Left lung (tissue), 10 donors: Measurements from ENCODE around the gene SYNDIG1. TPM values are rescaled to one million over a fixed set of nuclear protein-coding genes. Genes with fewer than 3 reads are reported as not detected.

Experiments
- ATAC-seq: fragments of 200-7000 bp; cut with Tn5 transposase; one replicate; pipeline ENCODE4 v1.9.1; 2020; ENCODE audit warnings: moderate library complexity
- DNase-seq, 4 donors: peaks; one replicate each; pipeline ENCODE4 v3.0.0-alpha.2; 2013 to 2020
- H3K27ac ChIP-seq, 2 donors: fragments of 200-600 bp; sonication (generic) in 1 of 2; one replicate each; pipeline versions ENCODE4 v1.5.0 to v1.8.0; 2020 to 2021
- H3K27me3 ChIP-seq, 2 donors: fragments of 200-600 bp; sonication (generic) in 1 of 2; one replicate each; pipeline versions ENCODE4 v1.5.0 to v1.8.0; 2020 to 2021
- H3K36me3 ChIP-seq, 2 donors: fragments of 200-600 bp; sonication (generic) in 1 of 2; one replicate each; pipeline versions ENCODE4 v1.5.0 to v1.8.0; 2020 to 2021
- H3K4me1 ChIP-seq, 2 donors: fragments of 200-600 bp; one replicate each; pipeline ENCODE4 v1.8.0; 2021
- H3K4me3 ChIP-seq, 2 donors: fragments of 200-600 bp; sonication (generic) in 1 of 2; one replicate each; pipeline versions ENCODE4 v1.5.0 to v1.8.0; 2020 to 2021; ENCODE audit warnings: mild to moderate bottlenecking in 1 of 2
- H3K9me3 ChIP-seq, 2 donors: fragments of 200-600 bp; sonication (generic) in 1 of 2; one replicate each; pipeline versions ENCODE4 v1.5.0 to v1.8.0; 2020 to 2021
- intact Hi-C, 2 donors: fragments of 100-400 bp; cut with DNase I; formaldehyde crosslinking; loops; one replicate each; pipeline versions ENCODE4 v1.11.2 to v1.14.2; 2022
- polyA plus RNA-seq, 6 donors: library from polyadenylated mRNA; unstranded; fragments of 120-200 nt; gene quantifications; one replicate each; pipeline ENCODE4 v1.2.1, GENCODE V29; 2013; ENCODE audit not compliant: insufficient read length in 6 of 6
- total RNA-seq, 2 donors: library from RNA; stranded (reverse); fragmentation: NEBNext Ultra II Directional; extraction: Animal tissue kit (Norgen Biotek cat#: 25700); gene quantifications; one replicate each; pipeline ENCODE4 v1.2.1, GENCODE V29; 2021
- TF ChIP-seq, protein P1 (sequence below), 2 donors: fragments of 200-600 bp; sonication (generic) in 1 of 2; IDR thresholded peaks; one replicate each; pipeline versions ENCODE4 v1.5.0 to v1.8.0; 2021; ENCODE audit warnings: antibody characterized with exemption in 2 of 2
- donor health status: DM: no; HTN: yes; CAD: no.
- donor health status: DM: no; HTN: no; CAD: no.

SYNDIG1 gene
- total and polyA plus RNA-seq, 8 donors = 1.3 to 7.8 (median 5.4) TPM

DNA sequence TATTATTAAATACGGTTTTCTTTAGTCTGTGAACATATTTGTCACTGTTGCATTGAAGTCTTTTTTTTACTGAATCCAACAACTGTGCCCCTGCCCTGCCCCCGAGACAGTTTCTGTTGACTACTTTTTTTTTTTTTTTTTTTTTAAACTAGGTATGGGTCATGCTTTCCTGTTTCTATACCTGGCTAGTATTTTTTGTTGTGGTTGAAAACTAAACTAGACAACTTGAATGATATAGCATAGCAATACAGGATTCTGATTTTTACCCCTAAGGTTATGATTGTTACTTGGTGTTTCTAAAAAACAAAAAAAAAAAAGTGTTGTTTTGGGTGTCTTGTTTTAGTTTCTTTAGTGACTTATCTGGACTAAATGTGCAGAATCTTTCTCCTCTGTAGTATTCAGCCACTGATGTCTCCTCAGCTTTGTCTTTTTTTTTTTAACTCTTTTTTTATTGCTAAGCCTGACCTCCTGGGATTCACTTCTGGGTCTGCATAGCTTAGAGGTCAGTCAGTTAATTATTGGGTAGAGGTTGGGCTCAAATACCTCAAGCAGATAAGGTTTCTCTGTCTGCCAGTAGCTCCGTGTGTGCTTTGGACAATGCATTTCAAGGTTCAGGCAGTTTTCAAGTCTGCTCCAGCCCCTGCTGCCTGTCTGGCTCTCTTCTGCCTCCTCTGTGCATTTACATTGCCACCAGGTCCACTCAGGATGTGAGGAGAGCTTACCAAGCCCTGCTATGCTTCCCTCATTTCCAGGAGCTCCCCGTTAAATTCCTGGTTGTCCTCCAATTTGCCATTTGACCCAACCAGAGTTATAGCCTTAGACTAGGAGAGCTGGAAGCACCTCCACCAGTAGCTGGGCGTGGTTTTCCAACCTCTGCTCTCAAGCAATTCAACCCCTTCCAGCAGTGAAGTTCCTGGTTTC, 91.4 kb downstream of the SYNDIG1 start:
- ATAC-seq = no peak
- intact Hi-C loops = no loop called here
- Histone ChIP-seq H3K9me3 (peaks cover 0 to 22% of the 10 kb centered on the region in 2 donors), H3K4me3 (no peak overlapping the region), H3K36me3 (no peaks in the 10 kb centered on the region), H3K27ac (no peak overlapping the region), H3K27me3 (peaks cover 0 to 7% of the 10 kb centered on the region in 2 donors), H3K4me1 (no peaks in the 10 kb centered on the region)
- no peak for DNase-seq
- TF ChIP-seq, protein P1, sequence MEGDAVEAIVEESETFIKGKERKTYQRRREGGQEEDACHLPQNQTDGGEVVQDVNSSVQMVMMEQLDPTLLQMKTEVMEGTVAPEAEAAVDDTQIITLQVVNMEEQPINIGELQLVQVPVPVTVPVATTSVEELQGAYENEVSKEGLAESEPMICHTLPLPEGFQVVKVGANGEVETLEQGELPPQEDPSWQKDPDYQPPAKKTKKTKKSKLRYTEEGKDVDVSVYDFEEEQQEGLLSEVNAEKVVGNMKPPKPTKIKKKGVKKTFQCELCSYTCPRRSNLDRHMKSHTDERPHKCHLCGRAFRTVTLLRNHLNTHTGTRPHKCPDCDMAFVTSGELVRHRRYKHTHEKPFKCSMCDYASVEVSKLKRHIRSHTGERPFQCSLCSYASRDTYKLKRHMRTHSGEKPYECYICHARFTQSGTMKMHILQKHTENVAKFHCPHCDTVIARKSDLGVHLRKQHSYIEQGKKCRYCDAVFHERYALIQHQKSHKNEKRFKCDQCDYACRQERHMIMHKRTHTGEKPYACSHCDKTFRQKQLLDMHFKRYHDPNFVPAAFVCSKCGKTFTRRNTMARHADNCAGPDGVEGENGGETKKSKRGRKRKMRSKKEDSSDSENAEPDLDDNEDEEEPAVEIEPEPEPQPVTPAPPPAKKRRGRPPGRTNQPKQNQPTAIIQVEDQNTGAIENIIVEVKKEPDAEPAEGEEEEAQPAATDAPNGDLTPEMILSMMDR (IDR thresholded peaks at IDR 0.05) = no peak

DNA sequence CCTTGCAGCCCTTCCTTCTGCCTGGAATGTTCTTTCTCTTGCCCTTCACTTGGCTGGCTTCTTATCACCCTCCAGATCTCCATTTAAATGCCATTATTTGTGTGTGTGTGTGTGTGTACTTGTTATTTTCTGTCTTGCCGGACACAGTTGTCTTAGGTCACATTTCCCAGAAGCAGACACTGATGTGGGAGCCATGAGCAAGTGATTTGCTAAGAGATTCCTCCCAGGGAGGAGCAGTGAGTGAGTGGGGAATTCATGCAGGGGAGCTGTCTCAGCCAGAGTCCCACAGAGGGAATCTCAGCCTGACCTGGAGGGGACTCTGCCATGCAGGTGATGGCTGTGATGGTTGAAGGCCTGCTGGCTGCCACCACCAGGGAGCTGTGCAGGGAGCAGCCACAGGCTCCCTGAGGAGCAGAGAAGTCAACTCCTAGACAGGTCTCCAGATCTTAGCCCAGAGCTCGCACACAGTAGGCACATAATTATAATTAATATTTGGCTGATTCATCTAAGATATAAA, 96.5 kb downstream of the SYNDIG1 start:
- ATAC-seq (no peak), DNase-seq (no peak)
- intact Hi-C loops = no loop called here
- Histone ChIP-seq H3K36me3 (no peaks in the 10 kb centered on the region), H3K27ac (no peak overlapping the region), H3K9me3 (peaks cover 0 to 19% of the 10 kb centered on the region in 2 donors), H3K4me3 (no peak overlapping the region), H3K4me1 (no peaks in the 10 kb centered on the region), H3K27me3 (peaks cover 0 to 20% of the 10 kb centered on the region in 2 donors)
- TF ChIP-seq, protein P1 (IDR thresholded peaks at IDR 0.05) = no peak

DNA sequence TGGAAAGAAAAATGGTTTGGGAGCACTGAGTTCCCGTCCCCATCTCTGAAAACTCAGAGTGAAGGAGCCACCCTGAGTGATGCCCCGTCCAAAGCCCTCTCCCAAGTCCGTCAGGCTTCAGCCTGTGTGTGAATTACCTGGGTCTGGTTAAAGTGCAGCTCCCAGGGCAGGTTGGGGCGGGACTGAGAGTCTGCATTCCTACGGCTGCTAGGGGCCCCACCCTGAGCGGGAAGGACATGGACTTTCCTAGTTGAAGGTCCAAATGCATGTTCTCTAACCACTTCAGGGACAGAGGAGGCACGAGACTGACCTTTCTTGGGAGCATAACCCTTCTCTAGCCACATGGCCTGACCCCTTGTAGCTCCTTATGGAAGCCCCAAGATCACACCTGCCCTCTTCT, 97.2 kb downstream of the SYNDIG1 start:
- intact Hi-C loops = no loop called here
- no peak overlapping the region for H3K4me3 ChIP-seq
- no peaks in the 10 kb centered on the region for H3K4me1 ChIP-seq
- peaks cover 0 to 19% of the 10 kb centered on the region in 2 donors for H3K9me3 ChIP-seq
- TF ChIP-seq, protein P1 (IDR thresholded peaks at IDR 0.05) = no peak
- no peak overlapping the region for H3K27ac ChIP-seq
- H3K36me3 ChIP-seq = no peaks in the 10 kb centered on the region
- ATAC-seq = no peak
- no peak for DNase-seq
- H3K27me3 ChIP-seq = peaks cover 0 to 20% of the 10 kb centered on the region in 2 donors

DNA sequence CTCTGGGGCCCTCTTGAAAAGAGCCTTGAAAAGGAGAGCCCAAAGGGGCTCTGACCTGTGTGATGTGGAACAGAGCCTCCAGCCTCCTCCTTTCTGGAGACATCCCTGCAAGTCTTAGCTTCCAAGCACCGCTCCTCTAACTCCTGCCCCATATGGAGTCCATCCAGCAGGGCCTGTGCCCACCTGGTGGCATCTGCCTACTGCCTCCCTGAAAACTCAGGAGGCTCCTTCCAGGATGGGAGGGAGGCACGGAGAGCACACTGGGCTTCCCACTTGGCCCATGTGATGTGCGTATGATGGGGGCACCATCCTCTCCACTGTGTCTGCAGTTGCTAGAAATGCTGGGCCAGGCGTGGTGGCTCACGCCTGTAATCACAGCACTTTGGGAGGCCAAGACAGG, 98.1 kb downstream of the SYNDIG1 start:
- TF ChIP-seq, protein P1 (IDR thresholded peaks at IDR 0.05) = no peak
- intact Hi-C loops = no loop called here
- no peaks in the 10 kb centered on the region for H3K4me1 ChIP-seq
- H3K4me3 ChIP-seq = no peak overlapping the region
- peaks cover 0 to 15% of the 10 kb centered on the region in 2 donors for H3K9me3 ChIP-seq
- no peak overlapping the region for H3K27ac ChIP-seq
- no peak for DNase-seq
- ATAC-seq = no peak
- no peaks in the 10 kb centered on the region for H3K36me3 ChIP-seq
- peaks cover 0 to 20% of the 10 kb centered on the region in 2 donors for H3K27me3 ChIP-seq

DNA sequence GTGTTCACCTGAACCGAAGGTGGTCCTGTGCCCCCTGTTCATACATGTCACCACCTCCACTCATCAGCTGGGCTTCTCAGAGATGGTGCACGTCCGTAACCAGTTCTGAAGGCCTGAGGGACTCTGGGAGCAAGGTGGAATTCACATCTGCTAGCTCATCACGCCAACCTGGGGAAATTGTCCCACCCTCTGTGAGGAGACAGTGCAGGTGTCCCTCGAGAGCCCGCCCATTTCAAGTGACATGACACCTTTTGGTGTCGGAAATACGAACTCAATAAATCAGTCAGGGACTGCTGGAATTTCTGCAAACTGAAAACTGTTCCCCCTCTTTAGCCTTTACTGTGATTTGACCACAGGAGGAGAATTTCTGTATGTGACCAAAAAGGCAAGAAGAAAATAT, 99.4 kb downstream of the SYNDIG1 start:
- Histone ChIP-seq H3K36me3 (no peaks in the 10 kb centered on the region), H3K27ac (no peak overlapping the region), H3K4me1 (no peaks in the 10 kb centered on the region), H3K9me3 (peaks cover 0 to 1% of the 10 kb centered on the region in 2 donors), H3K27me3 (peaks cover 0 to 20% of the 10 kb centered on the region in 2 donors), H3K4me3 (no peak overlapping the region)
- DNase-seq (no peak), ATAC-seq (no peak)
- TF ChIP-seq, protein P1 (IDR thresholded peaks at IDR 0.05) = no peak
- intact Hi-C loops = no loop called here
